Brain pericyte (primary cell): ENCODE data around the gene LBR.
"Not testable (repeated sequence)": the region's sequence is repeated elsewhere in the genome, so short reads cannot be mapped to it uniquely, and the experiment has no call there.

Source experiments
- DNase-seq: peaks from one replicate; pipeline ENCODE4 v3.0.0-alpha.2; 2012; ENCODE audit warnings: low read depth, low spot score

Gene LBR

DNA sequence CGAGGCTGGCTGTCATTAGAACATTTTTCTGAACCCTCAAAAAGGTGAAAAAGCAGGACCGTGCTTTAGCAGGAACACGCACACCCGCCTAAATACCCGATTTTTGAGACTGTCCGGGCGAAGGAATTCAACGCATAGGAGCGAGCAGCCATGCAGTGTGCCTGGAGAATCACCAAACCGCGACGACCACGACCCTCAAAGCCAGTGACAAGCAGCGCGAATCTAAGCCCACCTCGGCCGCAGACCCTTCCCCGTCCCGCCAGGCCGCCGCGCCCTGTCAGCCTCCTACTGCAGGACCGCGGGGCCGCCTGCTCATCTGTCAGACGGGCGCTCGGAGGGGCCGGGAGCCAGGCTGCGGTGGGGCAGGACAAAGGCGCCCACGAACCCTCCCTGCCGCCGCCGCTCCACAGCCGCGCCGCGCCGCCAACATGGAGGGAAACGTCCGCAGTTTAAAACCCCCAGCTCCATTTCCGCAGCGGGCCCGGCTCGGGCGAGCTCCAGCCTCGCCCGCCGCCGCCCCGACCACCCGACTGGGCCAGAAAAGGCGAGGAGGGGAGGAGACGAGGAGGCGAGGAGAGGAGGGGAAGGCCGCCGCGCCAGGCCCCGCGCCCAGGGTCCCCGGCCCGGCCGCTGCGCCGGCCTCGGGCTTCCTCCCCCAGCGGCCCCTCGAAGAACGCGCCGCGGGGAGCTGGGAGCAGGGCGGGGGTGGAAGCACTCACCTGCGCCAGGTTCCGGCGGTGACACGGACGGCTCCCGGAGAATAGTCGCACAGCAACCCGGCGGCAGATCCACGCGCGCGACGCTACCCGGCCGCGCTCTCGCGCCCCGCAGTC lies at the start of gene LBR:
TSS of gene LBR (minus strand) at position 804 of the 833 bp plus-strand sequence. CDS start 3,963 bp downstream, outside the sequence.
- DNase-seq, result no peak

DNA sequence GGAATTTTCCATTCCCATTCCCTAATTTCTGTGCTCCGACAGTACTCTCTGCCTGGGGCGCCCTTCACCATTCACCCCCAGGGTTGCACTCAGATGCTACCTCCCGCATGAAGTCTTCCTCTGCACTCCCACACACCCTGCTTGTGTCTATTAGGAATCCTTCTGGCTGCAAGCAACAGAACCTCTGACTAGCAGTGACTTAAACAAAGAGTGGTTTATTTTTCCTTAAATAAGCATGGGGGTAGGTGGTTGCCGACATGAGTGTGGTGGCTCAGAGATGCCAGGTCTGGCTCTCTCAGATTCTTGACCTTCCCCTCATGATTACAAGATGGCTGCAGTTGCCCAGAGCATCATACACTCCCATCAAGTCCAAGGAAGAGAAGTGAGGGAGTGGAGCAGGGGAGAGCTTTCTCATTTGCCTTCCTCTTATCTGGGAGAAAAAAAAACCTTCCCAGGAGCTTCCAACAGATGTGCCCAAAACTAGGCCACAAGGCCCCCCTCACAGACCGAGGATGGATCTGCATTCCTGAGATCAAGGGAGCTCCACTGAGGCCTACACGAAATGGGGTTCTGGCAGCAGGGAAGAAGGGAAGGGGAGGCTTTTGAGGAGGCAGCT lies 49.6 kb upstream of the LBR start:
- DNase-seq, result no peak

GRCh38 chr1:225476538-225476988 lies 48.7 kb upstream of the LBR start:
- DNase-seq, result no peak

DNA sequence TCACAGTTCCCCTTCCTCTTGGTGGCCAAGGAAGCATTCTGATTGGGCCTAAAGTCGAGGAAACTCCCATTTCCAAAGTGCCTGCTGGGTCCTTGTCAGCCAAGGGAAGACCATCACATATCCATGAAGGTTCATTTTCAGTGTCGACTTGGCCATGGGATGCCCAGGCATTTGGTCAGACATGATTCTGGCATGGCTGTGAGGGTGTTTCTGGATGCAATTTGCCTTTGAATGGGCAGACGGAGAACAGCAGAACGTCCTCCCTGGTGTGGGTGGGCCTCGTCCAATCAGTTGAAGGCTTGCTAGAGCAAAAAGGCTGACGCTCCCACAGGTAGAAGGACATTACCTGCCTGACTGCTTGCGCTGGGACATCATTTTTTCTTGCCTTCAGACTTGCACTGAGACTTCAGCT lies 48.3 kb upstream of the LBR start:
- DNase-seq, result no peak

GRCh38 chr1:225474986-225475820 lies 47.4 kb upstream of the LBR start:
- DNase-seq, result peak; percentile 59

- no peak for DNase-seq
Measured at GRCh38 chr1:225474439-225474985, 46.7 kb upstream of the LBR start.

GRCh38 chr1:225473676-225474438 lies 46.0 kb upstream of the LBR start:
- DNase-seq, result not testable (repeated sequence)

- DNase-seq, result not testable (repeated sequence)
Measured at GRCh38 chr1:225473266-225473665, 45.4 kb upstream of the LBR start.

DNA sequence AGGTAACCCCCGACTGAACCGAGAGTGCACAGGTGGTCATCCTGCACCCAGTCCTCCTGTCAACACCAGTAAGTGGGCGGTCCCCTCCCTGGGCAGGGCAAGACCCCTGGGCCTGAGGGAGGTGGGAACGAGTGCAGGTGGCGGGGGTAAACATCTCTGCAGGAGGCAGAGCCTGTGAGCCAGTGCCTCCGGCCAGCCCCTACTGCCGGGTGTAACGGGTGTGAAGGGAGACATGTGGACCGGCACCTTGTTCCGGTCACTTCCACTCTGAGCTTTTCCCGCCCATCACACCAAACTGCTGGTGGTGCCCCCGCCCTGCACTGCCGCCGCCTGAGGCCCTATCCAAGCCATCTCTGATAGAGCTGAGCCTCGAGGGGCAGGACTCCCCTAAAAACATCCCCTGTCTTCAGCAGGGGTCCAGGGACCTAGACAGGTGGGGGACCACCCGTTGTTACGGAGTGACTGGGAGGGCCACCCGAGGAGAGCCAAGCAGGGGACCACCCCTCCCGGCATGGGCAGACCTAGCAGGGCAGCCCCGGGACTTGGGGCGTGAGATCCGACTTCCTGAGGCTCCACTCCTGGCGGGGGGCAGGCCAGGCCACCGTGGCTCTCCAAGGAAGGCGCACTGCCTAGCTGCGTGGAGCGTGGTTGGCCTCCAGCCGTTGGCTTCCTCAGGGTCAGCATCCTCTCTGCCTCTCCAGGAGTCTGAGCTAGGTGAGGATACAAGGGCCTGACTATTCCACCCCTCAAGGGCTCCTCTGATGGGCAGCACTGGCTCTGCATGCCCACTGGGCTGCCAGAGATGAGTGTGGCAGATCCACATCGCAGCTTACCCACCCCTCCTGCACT lies 43.8 kb upstream of the LBR start:
- DNase-seq, result no peak

GRCh38 chr1:225471109-225471452 lies 43.2 kb upstream of the LBR start:
- DNase-seq, result no peak

DNA sequence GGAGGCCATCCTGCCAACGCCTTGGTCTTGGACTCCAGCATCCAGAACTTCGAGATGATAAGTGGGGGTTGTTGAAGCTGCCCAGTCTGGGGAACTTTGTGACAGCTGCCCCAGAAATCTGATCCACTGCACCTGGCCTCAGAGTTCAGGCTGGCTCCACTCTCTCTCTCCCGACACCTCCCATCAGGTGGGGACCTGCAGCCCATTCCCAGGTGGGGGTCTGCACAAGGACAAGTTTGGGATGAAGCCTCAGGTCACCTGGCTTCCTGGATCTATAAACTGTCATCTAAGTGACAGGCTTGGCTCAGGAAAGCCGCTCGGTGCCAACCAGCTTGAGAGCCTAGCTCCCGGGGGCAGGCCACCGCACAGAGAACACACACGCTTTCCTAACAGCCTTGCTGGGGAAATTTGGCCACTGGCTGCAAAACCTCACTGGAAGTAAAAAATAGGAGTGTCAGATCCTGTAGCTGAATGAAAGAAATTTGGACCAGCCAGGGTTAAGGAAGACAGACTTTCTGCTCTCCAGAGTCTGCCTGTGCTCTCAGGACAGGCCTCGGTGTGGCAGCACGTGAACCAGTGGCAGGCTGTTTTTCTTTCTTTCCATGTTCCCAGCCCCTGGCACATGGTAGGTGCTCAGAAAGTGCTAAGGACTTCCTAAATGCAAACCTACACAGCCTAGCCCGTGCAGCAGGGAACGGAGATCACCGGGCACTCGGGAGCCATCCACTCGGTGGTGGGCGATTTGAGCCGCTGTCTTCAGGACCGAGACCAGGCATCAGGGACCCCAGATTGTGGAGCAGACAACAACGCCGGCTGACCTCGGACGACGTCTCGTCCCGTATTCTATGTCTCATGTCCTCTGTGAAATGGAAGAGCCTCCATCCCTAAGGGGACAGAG lies 42.6 kb upstream of the LBR start:
- DNase-seq, result no peak

DNA sequence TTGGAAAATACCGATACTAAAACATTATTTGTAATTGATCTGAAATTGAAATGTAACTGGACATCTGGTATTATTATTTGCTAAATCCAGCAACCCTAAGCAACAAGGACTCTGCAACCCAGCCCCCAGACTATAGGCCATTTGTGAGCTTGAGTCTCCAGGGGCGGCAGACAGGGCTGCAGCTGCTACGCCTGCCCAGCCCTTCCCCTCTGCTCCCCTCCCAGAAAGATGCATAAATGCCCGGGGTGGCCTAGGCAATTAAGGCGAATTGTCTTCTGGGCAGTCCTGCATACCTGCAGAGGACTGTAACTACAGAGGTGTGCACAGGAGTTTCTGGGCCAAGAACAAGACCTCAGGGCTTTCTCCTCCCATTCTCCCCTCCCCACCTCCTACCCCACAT lies 41.2 kb upstream of the LBR start:
- DNase-seq, result no peak

DNA sequence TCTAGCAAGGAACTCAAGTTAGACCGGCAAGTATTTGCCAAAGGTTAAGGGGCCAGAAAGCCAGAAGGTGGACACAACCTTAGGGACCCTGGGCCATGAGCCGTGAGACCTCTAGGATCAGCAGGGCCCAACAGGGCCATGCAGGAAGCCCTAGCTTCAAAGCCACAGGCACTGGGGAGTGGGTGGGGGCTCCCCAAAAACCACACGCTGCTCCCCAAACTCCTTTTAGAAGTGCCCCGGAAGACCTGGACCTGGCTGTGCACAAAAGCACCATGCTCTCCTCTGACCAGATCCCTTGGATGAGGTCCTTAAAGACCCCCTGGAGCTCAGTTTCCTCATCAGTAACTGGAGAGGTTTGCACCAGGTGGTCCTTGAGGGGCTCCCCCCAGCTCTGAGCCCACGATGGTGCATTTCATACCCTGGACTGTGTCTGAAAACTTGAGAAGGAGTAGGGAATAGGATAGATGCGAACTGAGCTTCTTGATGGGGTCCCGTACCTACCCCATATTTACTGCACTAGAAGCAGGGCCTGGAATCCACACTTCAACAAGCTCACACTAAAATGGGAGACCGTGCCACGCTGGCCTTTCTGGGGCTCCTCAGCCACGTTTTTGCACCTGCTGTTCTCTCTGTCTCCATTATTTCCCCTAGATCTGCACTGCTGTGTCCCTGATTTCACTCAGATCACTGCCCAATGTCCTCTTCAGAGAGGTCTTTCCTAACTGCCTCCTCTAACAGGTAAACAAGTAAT lies 40.6 kb upstream of the LBR start:
- DNase-seq, result no peak

DNA sequence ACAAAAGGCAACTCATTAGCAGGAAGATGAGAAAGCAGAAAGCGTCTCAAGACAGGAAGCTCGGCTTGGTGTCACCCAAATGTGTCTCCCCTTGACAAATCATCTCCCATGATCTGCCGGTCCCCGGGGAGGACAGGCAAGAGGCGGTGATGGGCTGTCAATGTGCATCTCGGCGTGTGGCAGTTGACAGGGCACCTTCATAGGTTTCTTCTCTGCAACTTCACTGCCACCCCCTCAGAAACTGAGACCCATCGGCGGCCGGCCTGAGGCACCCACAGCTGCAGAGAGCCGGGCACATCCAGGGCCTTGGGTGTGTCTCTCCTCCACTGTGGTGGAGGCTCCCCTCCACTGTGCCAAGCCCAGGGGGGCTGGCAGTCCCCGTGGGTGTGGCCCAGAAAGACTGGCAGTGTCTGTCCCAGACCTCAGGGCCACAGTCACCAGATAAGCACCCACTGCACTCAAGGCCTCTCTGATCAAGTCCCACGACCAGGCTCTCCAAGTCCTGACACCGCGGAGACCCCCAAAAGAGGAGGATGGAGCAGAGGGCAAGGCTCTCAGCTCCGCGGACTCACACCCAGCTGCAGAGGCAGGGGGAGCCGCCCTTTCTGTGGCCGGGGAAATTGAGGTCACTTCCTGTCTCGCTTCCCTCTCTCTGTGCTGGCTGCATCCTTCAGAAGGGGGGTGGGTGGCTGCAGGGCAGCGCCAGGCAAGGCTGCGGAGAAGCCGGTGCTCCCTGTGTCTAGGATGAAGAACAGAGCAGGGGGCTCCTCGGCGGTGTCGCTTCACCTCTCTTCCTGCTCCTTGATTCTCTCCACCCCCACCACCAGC lies 39.6 kb upstream of the LBR start:
- DNase-seq, result no peak

DNA sequence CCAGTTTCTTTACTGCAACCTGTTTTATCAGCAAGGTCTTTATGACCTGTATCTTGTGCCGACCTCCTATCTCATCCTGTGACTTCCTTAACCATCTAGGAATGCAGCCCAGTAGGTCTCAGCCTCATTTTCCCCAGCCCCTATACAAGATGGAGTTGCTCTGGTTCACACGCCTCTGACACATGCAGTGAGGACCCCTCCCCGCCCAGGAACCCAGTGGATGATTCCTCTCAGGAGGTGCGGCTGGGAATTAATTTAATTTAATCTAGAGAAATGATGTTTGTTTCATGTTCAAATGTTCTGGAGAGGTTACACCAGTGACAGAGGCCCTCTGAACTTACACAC lies 39.0 kb upstream of the LBR start:
- no peak for DNase-seq

- DNase-seq, result no peak
Measured at GRCh38 chr1:225465793-225466517, 38.1 kb upstream of the LBR start.
